Stimulated activated CD8-positive, alpha-beta memory T cell treated with anti-CD3 and anti-CD28 coated beads, Interleukin-4, amount 100 ng/mL, for 24 hours (primary cell): ENCODE results near the gene CCDC18.
"Not testable (repeated sequence)": the region's sequence is repeated elsewhere in the genome, so short reads cannot be mapped to it uniquely, and the experiment has no call there.

Experiments used
- DNase-seq: peaks from one replicate; pipeline ENCODE4 v3.0.0-alpha.2; 2020; ENCODE audit warnings: low read depth

CCDC18 gene

DNA sequence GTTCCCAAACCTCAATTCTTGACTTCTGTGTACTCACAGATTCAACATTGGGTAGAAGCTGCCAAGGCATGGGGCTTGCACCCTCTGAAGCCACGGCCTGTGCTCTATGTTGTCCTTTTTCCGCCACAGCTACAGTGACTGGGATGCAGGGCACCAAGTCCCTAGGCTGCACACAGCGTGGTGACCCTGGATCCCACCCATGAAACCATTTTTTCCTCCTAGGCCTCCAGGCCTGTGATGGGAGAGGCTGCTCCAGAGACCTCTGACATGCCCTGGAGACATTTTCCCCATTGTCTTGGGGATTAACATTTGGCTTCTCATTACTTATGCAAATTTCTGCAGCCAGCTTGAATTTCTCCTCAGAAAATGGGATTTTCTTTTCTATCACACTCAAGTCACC is 62.7 kb downstream of the CCDC18 start:
- not testable (repeated sequence) for DNase-seq

DNA sequence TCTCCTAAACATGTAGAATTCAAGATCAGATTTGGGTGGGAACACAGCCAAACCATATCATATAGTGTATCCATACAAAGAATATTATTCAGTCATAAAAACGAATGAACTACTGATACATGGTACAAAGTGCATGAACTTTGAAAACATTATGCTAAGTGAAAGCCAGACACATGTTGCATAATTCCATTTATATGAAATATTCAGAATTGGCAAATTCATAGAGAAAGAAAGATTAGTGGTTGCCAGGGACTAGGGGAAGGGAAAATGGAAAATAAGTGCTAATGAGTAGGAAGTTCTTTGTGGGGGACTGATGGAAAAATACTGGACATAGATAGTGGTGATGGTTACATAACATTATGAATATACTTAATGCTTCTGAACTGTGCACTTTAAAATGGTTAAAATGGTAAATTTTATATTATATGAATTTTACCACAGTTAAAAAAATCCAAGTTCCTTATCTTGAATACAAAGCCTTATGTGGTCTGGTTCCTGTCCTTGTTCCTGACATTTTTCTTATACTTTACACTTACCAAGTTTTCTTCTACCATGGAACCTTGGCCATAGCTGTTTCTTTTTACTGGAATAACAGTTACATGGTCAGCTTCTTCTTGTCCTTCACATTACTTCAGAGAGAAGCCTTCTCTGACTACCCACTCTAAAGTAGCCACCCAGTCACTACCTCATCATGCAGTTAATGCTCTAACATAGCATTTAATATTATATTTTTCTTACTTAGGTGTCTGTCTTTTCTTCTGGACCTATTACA is 64.0 kb downstream of the CCDC18 start:
- no peak for DNase-seq

DNA sequence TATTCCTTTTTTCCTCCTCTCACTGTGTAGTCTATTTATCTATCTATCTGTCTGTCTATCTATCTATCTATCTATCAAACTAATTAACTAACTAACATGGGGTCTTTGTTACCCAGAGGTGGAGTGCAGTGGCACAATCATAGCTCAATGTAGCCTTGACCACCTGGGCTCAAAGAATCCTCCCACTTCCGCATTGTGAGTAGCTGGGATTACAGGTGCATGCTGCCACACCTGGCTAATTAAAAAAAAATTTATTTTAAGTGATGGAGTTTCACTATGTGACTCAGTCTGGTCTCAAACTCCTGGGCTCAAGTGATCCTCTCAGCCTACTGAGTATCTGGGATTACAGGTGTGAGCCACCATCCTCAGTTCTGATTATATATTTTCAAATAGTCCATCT is 71.4 kb downstream of the CCDC18 start:
- DNase-seq: no peak

DNA sequence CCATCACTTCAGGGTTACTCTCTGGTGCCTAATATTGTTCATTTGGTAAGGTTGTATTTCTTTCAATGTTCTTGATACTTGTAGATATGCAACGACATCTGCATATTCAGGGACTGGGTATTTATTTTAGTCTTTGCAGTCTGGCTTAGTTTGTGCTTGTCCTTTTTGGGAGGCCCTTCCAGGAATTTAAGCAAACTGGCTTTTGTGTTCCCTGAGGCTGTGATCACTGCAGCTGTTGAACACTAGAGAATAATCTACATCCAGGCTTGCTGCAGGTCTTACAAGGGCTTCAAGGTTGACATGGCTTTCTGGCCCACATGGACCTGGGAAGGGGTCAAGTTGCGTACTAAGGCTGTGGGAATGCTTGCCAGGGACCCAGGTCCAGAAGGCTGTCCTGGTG is 72.1 kb downstream of the CCDC18 start:
- DNase-seq: no peak

DNA sequence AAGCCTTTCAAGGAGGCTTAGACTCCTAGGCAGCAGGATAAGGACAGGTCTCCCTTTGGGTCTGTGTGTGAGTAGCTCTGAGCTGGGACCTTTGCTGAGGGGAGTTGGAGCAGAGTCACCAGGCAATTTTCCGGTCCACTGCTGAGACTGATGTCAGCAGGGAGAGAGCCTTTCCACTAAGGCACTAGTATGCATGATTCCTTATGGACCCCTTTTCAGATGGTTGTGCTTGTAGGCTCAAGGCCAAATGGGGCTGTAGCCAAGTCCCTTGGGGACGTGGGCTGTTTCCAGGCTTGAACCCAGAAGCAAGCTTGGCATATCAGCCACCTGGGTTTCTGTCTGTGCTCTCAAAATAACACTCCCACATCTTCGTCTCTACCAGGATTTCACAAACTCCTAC is 73.0 kb downstream of the CCDC18 start:
- no peak for DNase-seq

DNA sequence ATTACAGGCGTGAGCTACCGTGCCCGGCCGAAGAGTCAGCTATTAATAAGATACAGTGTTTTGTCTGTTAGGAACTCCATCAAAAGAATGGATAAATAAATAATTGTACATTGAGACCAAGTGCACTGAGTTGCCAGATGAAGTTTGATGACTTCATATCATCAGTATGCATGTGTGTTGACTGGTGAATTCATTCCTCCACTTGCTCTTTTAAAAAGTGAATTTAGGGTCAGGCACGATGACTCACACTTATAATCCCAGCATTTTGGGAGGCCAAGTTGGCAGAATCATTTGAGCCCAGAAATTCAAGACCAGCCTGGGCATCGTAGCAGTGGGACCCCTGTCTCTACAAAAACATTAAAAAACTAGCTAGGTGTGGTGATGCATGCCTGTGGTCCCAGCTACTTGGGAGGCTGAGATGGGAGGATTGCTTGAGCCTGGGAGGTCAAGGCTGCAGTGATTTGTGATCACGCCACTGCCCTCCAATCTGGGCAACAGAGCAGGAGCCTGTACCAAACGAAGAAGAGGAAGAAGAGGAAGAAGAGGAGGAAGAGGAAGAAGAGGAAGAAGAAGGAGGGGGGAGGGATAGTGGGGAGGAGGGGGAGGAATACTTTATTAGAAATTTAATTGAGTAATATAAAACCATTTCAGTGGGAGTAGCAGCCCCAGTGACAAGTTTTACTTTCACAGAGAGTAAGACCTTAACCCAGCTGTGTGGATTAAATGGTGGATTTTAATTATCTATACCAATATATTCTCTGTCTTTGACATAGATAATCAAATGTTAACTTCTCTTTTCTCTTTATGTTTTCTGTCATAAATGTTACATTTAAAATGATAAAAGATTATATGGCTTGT is 74.9 kb downstream of the CCDC18 start:
- DNase-seq: no peak

DNA sequence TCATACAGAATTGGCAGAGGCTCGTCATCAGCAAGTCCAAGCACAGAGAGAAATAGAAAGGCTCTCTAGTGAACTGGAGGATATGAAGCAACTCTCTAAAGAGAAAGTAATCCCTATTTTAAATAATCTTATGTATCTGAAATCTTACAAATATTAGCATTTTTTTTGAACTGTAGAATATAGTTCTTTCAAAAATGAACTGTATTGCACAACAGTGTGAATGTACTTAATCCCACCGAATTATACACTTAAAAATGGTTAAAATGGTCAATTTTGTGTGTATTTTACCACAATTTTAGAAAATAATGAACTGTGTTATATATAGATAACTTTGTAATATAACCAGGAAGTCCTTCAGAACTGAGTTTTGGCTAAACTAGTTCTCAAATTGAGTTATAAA is 75.9 kb downstream of the CCDC18 start:
- no peak for DNase-seq

DNA sequence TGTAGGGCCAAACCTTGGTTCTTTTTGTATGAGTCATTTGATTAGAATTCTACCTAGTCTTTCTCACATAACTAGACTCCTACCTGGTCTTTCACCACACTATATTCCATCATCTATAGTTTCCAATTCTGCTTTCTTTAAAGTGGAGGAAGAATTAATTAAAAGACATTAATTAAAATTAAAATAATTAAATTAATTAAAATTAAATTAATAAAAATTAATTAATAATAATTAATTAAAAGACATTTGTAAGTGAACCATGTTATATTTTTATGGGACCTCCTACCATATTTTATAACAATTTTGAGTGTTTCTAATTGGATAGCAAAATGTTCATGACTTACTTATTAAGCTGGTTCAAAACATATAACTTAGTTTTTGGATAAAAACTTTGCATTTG is 77.4 kb downstream of the CCDC18 start:
- no peak for DNase-seq

DNA sequence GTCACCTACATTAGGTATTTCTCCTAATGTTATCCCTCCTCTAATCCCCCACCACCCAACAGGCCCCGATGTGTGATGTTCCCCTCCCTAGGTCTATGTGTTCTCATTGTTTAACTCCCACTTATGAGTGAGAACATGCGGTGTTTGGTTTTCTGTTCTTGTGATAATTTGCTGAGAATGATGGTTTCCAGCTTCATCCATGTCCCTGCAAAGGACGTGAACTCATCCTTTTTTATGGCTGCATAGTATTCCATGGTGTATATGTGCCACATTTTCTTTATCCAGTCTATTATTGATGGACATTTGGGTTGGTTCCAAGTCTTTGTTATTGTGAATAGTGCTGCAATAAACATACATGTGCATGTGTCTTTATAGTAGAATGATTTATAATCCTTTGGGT is 80.2 kb downstream of the CCDC18 start:
- DNase-seq: not testable (repeated sequence)

DNA sequence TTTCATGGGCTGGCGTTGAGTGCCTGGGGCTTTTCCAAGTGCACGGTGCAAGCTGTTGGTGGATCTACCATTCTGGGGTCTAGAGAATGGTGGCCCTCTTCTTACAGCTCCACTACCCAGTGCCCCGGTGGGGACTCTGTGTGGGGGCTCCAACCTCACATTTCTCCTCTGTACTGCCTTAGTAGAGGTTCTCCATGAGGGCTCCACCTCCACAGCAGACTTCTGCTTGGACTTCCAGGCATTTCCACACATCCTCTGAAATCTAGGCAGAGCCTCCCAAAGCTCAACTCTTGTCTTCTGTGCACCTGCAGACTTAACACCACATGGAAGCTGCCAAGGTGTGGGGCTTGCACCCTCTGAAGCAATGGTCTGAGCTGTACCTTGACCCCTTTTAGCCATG is 82.1 kb downstream of the CCDC18 start:
- no peak for DNase-seq

DNA sequence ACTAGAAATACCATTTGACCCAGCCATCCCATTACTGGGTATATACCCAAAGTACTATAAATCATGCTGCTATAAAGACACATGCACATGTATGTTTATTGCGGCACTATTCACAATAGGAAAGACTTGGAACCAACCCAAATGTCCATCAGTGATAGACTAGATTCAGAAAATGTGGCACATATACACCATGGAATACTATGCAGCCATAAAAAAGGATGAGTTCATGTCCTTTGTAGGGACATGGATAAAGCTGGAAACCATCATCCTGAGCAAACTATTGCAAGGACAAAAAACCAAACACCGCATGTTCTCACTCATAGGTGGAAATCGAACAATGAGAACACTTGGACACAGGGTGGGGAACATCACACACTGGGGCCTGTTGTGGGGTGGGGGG is 88.4 kb downstream of the CCDC18 start:
- DNase-seq: not testable (repeated sequence)

DNA sequence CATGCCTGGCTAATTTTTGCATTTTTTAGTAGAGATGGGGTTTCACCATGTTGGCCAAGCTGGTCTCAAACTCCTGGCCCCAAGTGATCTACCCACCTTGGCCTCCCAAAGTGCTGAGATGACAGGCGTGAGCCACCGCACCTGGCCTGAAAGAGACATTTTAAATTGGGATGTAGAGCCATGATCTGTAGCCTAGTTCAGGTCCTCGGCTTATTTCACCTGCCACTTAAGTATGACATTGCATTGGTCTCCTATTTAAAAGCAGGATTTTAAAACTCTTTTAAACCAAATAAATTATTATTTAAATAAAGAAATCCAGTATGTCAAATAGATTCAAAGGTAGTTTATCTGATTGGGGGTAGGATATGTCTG is 94.7 kb downstream of the CCDC18 start:
- not testable (repeated sequence) for DNase-seq

DNA sequence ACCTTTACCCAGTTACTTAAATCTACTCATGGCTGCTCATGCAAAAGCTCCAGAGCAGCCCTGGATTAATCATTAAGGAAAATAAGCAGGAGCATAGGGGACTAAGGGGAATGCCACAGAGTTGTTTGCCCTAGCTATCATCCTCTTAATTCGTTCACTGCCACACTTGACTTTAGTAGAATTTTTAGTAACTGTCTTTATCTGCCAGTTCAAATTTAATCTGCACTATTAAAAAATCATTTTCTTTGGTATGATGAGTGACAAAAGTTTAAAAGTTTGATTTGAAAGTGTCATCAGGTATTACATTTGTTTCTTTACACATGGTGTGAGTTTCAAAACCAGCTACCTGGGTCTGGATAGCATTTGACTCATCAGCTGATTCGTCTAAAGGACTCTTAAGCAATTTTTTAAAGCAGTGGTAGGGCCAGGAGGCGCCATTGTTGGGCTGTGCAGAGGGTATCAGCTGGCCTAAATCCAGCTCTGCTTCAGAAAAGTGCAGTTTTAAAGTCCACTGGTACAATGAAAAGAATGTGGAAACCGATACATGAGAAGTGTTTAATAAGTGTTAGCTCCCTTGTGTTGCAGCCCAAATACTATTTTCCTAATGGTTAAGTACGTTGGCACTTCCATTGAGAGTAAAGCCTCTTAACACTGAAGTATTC is 95.2 kb downstream of the CCDC18 start:
- no peak for DNase-seq

DNA sequence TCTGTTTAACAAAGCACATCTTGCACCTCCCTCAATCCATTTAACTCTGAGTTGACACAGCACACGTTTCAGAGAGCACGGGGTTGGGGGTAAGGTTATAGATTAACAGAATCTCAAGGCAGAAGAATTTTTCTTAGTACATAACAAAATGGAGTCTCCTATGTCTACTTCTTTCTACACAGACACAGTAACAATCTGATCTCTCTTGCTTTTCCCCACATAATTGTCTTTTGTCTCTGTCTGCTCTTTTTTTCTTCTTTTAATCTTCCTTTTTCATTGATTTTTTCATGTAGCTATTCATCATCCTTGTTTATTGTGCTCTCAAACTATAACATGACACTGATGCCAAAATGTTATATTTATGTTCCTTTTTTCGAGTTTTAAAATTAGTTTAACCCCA is 97.0 kb downstream of the CCDC18 start:
- DNase-seq: not testable (repeated sequence)

DNA sequence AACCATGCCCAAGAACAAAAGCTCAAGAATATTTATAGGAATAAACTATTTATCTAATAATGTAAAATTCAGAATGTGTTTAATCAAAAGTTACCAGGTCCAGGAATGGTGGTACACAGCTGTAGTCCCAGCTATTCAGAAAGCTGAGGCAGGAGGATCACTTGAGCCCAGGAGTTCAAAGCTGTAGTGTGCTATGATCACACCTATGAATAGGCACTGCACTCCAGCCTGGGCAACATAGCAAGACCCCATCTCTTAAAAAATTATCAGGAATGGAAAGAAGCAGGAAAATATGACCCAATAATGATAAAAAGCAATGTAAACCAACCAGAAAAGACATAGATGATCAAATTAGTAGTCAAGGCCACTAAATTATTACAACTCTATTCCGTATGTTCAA is 103.0 kb downstream of the CCDC18 start:
- DNase-seq: no peak

DNA sequence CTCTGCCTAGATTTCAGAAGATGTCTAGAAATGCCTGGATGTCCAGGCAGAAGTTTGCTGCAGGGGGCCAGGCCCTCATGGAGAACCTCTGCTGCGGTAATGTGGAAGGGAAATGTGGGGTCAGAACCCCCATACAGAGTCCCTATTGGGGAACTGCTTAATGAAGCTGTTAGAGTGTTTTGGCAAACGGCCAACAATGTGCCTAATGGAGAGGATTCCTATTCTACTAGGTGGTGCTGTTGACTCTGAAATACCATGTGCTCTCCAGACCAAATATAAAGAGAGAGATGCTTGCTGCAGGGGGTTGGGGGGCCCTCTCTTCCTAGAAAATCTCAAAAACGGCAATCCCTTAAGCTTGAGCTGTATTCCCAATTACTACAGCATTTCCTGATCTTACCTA is 108.0 kb downstream of the CCDC18 start:
- DNase-seq: no peak

DNA sequence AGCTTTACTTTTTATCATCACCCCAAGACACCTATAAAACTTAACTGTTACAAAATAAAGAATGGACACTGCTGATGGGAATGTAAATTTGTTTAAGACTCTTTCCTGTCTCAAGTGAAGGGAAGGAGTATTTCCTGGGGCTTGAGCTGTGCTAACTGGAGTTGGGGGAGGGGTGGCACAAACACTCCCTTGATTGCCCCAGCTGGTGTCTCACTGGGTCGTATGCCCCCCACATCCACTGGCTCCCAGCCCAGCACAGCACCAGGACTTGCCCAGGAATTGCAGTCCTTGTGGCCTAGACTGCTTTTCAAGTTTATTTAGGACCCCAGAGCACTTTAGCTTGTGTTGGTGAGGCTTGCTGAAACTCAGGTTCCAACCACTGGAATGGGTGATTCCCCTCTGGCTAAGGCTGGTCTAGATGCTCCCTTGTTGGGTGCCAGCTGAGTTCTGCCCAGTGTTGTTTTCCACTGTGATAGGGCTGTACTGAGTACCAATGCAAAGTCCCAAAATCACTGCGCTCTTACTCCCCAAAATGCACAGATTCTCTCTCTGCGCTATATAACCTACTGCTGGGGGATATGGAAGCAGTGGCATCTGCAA is 116.1 kb downstream of the CCDC18 start:
- DNase-seq: no peak

DNA sequence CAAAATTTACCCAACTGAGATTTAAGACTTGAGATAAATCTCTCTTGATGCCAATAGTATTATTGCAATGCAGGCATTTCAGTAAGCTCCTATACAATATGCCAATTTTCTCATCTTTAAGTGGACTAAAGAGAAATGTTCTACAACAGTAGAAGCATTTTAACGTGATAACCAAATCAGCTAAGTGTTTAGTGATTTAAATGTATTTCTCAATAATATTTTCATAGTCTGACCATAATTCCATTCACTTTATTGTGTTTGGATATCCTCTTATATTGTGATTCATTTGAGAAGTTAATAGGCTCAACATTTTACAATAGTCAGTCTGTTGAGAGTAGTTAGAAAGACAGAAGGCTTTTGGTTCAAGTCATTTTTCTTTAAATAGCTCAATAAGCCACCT is 120.6 kb downstream of the CCDC18 start:
- no peak for DNase-seq

DNA sequence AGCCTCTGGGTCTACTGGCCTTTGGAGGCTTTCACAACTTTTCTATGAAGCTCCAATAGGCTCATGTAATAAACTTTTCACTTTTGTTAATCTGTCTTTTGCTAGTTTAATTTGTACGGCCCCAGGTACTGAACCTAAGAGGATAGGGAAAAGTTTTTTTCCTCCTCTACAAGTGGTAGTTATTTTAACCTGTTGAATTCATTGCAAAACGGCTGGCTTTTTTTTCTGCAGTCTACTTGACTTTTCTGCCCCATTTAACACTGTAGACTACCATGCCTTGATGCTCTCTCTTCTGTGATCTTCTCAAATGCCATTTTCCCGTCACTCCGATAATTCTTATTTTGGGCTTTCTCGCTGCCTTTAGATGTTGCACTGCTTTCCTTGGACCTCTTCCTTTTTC is 121.6 kb downstream of the CCDC18 start:
- no peak for DNase-seq

DNA sequence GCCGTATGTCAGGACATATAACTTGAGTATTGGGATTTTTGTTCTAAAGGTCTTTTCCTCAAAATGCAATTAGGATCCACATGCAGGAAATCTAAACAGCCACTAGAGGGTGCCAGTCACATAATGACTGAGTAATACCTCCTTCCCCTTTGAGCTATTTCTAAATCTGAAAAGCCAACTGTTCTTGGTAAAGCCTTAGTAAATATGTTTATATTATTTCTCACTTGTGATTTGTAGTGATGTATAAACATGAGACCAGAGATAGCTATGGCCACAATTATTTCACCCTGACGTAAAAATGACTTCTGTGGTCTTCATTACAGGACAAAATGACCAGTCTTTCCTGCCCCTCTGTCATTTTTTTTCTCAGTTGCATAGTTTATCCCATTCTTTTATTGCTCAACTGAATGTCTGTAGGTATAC is 124.2 kb downstream of the CCDC18 start:
- DNase-seq: peak; percentile 3

DNA sequence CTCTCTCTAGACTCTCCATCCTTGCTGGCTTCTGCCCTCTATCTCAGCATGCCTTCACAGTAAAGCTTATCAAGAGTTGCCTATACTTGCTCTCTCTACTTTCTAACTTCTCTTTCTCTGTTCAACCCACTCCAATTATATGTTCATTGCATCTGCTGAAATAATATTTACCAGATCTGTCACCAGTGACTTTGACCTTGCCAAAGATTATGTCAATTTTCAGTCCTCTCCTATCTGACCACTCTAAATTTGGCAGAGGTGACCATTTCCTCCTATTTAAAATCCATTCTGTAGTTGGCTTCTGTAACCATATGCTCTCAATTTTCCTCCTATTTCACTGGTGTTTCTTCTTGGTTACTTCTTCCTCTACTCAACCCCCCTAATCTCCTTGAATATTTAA is 126.4 kb downstream of the CCDC18 start:
- DNase-seq: no peak

DNA sequence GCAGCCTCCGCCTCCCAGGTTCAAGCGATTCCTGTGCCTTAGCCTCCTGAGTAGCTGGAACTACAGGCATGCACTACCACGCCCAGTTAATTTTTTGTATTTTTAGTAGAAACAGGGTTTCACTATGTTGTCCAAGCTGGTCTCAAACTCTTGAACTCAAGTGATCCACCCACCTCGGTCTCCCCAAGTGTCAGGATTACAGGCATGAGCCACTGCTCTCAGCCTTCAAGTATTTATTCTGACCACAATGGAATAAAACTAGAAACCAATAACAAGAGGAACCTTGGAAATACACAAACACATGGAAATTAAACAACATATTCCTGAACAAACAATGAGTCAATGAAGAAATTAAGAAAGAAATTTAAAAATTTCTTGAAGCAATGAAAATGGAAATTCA is 132.5 kb downstream of the CCDC18 start:
- DNase-seq: no peak

DNA sequence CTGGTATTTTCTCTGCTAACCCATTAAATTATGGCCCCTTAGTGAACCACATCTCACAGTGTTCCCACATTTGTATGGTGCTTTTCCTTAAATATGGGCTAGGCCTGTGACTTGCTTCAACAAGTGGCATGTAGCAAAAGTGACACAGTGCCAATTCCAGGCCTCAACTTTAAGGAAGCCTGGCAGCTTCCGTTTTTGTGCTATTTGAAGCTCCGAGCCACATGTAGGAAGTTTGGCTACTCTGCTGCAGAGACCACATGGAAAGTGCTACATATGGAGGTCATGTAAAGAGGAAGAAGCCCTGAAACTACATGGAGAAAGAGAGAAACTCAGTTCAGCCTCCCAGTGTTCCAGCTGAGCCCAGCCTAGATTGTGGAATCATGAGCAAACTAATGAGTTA is 136.7 kb downstream of the CCDC18 start:
- no peak for DNase-seq
